GM23338 (cell line): ENCODE data around the gene HEMK1.

Source experiments
- EZH2phosphoT487 ChIP-seq: fragments of 200-600 bp; sonication (generic); IDR thresholded peaks from one replicate; pipeline ENCODE4 v1.8.1; 2018; ENCODE audit warnings: antibody characterized with exemption; ENCODE audit not compliant: unreplicated experiment
- TF ChIP-seq, protein P1 (sequence below), 2 experiments: fragments of 200-600 bp in 1 of 2; sonication (generic) in 1 of 2; conservative IDR thresholded peaks; 2 replicates each; pipeline versions ENCODE4 v1.5.1 to v1.6.1; 2016 to 2017; ENCODE audit warnings: antibody characterized with exemption in 2 of 2, low read depth in 2 of 2, mild to moderate bottlenecking in 2 of 2, moderate library complexity in 1 of 2

DNA sequence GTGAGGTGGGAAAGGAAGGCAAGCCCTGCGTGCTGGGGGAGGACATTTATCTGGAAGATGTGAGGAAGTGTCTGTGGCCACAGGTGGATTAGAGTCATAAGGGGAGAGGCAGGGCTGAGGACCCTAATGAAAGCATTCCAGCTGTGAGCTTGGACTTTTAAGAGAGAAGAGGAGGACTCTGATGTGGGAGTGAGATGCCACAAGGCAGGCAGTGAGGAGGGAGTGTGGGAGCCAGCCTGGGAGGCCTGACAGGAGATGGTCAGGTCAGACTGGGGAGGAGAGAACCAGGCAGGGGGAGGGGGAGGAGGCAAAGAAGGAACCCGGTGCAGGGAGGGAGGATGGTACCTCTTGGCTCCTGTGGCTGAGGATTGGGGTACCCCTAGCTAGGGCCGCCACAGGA is 68.6 kb downstream of the HEMK1 start:
- TF ChIP-seq, protein P1, sequence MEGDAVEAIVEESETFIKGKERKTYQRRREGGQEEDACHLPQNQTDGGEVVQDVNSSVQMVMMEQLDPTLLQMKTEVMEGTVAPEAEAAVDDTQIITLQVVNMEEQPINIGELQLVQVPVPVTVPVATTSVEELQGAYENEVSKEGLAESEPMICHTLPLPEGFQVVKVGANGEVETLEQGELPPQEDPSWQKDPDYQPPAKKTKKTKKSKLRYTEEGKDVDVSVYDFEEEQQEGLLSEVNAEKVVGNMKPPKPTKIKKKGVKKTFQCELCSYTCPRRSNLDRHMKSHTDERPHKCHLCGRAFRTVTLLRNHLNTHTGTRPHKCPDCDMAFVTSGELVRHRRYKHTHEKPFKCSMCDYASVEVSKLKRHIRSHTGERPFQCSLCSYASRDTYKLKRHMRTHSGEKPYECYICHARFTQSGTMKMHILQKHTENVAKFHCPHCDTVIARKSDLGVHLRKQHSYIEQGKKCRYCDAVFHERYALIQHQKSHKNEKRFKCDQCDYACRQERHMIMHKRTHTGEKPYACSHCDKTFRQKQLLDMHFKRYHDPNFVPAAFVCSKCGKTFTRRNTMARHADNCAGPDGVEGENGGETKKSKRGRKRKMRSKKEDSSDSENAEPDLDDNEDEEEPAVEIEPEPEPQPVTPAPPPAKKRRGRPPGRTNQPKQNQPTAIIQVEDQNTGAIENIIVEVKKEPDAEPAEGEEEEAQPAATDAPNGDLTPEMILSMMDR (conservative IDR thresholded peaks at IDR 0.05; ENCODE audit: low read depth in 2 of 2) = no peak
- TF ChIP-seq EZH2phosphoT487 = no peak
